Measurements from ENCODE around the gene CELSR2.

- TF ChIP-seq CTCF (IDR thresholded peaks at IDR 0.05) (no peak), POLR2A (IDR thresholded peaks at IDR 0.05) (no peak), EP300 (IDR thresholded peaks at IDR 0.05) (no peak)
Observed at GRCh38 chr1:109299558-109300343, 50.4 kb downstream of the CELSR2 start.
